ENCODE results near the gene FAM114A1. TPM values are rescaled to one million over a fixed set of nuclear protein-coding genes. Genes with fewer than 3 reads are reported as not detected.

Gene FAM114A1
- under 1 TPM; 0.31 to 0.45 TPM for total RNA-seq

GRCh38 chr4:38867478-38868058, at the start of gene FAM114A1:
TSS of gene FAM114A1 (plus strand) at chr4:38867806. CDS start at chr4:38878079, 10,273 bp downstream.
- POLR2A ChIA-PET, result no interaction called here

GRCh38 chr4:38818441-38818976, 49.1 kb upstream of the FAM114A1 start:
- peaks cover 4% of the 10 kb centered on the region for H3K27me3 Mint-ChIP-seq
- no peak overlapping the region for H3K4me3 Mint-ChIP-seq
- H3K27ac Mint-ChIP-seq, result no peak overlapping the region
- H3K36me3 Mint-ChIP-seq (ENCODE audit: low read depth), result peaks cover 14% of the 10 kb centered on the region
- CTCF ChIA-PET, result no interaction called here
- POLR2A ChIA-PET, result no interaction called here
- H3K4me1 Mint-ChIP-seq, result peaks cover 22% of the 10 kb centered on the region
- DNase-seq, result no peak
- peaks cover 14% of the 10 kb centered on the region for H3K9me3 Mint-ChIP-seq

More at GRCh38 chr4:38867478-38868058, at the start of gene FAM114A1:
- CTCF ChIA-PET, result no interaction called here
- H3K27me3 Mint-ChIP-seq, result peaks cover 37% of the 10 kb centered on the region
- H3K4me1 Mint-ChIP-seq, result peaks cover 29% of the 10 kb centered on the region
- H3K27ac Mint-ChIP-seq, result no peak within 1 kb of the TSS
- H3K4me3 Mint-ChIP-seq, result peak within 1 kb of the TSS; percentile 68
- H3K9me3 Mint-ChIP-seq, result no peaks in the 10 kb centered on the region
- no peaks in the 10 kb centered on the region for H3K36me3 Mint-ChIP-seq (ENCODE audit: low read depth)
- DNase-seq, result no peak

- no peak overlapping the region for H3K4me3 Mint-ChIP-seq
- no peak for DNase-seq
- H3K27me3 Mint-ChIP-seq, result peaks cover 2% of the 10 kb centered on the region
- H3K4me1 Mint-ChIP-seq, result peaks cover 19% of the 10 kb centered on the region
- H3K36me3 Mint-ChIP-seq (ENCODE audit: low read depth), result peaks cover 10% of the 10 kb centered on the region
- CTCF ChIA-PET, result interaction anchor here (0.6 to 0.9 kb wide), 2 partner anchors 15 to 1780 kb away, joined by 3 to 4 read pairs; no protein-coding TSS in a partner anchor
- H3K27ac Mint-ChIP-seq, result no peak overlapping the region
- POLR2A ChIA-PET, result no interaction called here
- peaks cover 13% of the 10 kb centered on the region for H3K9me3 Mint-ChIP-seq
Measured at GRCh38 chr4:38819569-38819968, 48.0 kb upstream of the FAM114A1 start.

- H3K9me3 Mint-ChIP-seq, result peaks cover 15% of the 10 kb centered on the region
- no peak for DNase-seq
- ChIA-PET POLR2A (no interaction called here), CTCF (no interaction called here)
- no peak overlapping the region for H3K4me3 Mint-ChIP-seq
- peaks cover 2% of the 10 kb centered on the region for H3K27me3 Mint-ChIP-seq
- H3K36me3 Mint-ChIP-seq (ENCODE audit: low read depth), result peaks cover 11% of the 10 kb centered on the region
- peaks cover 17% of the 10 kb centered on the region for H3K4me1 Mint-ChIP-seq
- H3K27ac Mint-ChIP-seq, result peak overlapping the region; percentile 33
Measured at GRCh38 chr4:38820329-38821061, 47.1 kb upstream of the FAM114A1 start.

GRCh38 chr4:38821739-38822138, 45.9 kb upstream of the FAM114A1 start:
- Mint-ChIP-seq H3K27me3 (peaks cover 2% of the 10 kb centered on the region), H3K9me3 (peaks cover 21% of the 10 kb centered on the region), H3K4me1 (peaks cover 17% of the 10 kb centered on the region), H3K27ac (no peak overlapping the region), H3K4me3 (no peak overlapping the region), H3K36me3 (ENCODE audit: low read depth) (peaks cover 11% of the 10 kb centered on the region)
- POLR2A ChIA-PET, result no interaction called here
- no peak for DNase-seq
- CTCF ChIA-PET, result interaction anchor here (0.6 kb wide), 1 partner anchor 909 kb away, joined by 3 read pairs; no protein-coding TSS in a partner anchor

GRCh38 chr4:38822748-38823303, 44.8 kb upstream of the FAM114A1 start:
- peaks cover 15% of the 10 kb centered on the region for H3K36me3 Mint-ChIP-seq (ENCODE audit: low read depth)
- H3K27ac Mint-ChIP-seq, result no peak overlapping the region
- no peak overlapping the region for H3K4me3 Mint-ChIP-seq
- H3K27me3 Mint-ChIP-seq, result peaks cover 2% of the 10 kb centered on the region
- peaks cover 17% of the 10 kb centered on the region for H3K4me1 Mint-ChIP-seq
- DNase-seq, result no peak
- H3K9me3 Mint-ChIP-seq, result peaks cover 21% of the 10 kb centered on the region
- CTCF ChIA-PET, result interaction anchor here (0.6 to 1.2 kb wide), 2 partner anchors 8 to 40 kb away, joined by 3 read pairs; no protein-coding TSS in a partner anchor
- POLR2A ChIA-PET, result no interaction called here

- Mint-ChIP-seq H3K27ac (no peak overlapping the region), H3K36me3 (ENCODE audit: low read depth) (peaks cover 15% of the 10 kb centered on the region), H3K4me1 (peaks cover 17% of the 10 kb centered on the region), H3K4me3 (no peak overlapping the region), H3K27me3 (peaks cover 2% of the 10 kb centered on the region), H3K9me3 (peaks cover 21% of the 10 kb centered on the region)
- ChIA-PET POLR2A (no interaction called here), CTCF (interaction anchor here (0.6 to 1.0 kb wide), 3 partner anchors 13 to 39 kb away, joined by 3 read pairs; no protein-coding TSS in a partner anchor)
- no peak for DNase-seq
Measured at GRCh38 chr4:38823766-38824165, 43.8 kb upstream of the FAM114A1 start.

GRCh38 chr4:38829237-38829636, 38.4 kb upstream of the FAM114A1 start:
- no peak overlapping the region for H3K27ac Mint-ChIP-seq
- H3K4me3 Mint-ChIP-seq, result no peak overlapping the region
- POLR2A ChIA-PET, result no interaction called here
- H3K9me3 Mint-ChIP-seq, result peaks cover 22% of the 10 kb centered on the region
- no peaks in the 10 kb centered on the region for H3K4me1 Mint-ChIP-seq
- H3K36me3 Mint-ChIP-seq (ENCODE audit: low read depth), result peaks cover 14% of the 10 kb centered on the region
- H3K27me3 Mint-ChIP-seq, result no peaks in the 10 kb centered on the region
- DNase-seq, result no peak
- CTCF ChIA-PET, result no interaction called here

GRCh38 chr4:38831653-38832052, 36.0 kb upstream of the FAM114A1 start:
- peaks cover 21% of the 10 kb centered on the region for H3K36me3 Mint-ChIP-seq (ENCODE audit: low read depth)
- CTCF ChIA-PET, result interaction anchor here (0.6 to 1.5 kb wide), 4 partner anchors 9 to 38 kb away, joined by 3 to 4 read pairs (median 3); no protein-coding TSS in a partner anchor

GRCh38 chr4:38832206-38832605, 35.4 kb upstream of the FAM114A1 start:
- Mint-ChIP-seq H3K27ac (peak overlapping the region; percentile 42), H3K4me3 (no peak overlapping the region), H3K4me1 (no peaks in the 10 kb centered on the region), H3K36me3 (ENCODE audit: low read depth) (peaks cover 23% of the 10 kb centered on the region), H3K9me3 (peaks cover 22% of the 10 kb centered on the region), H3K27me3 (no peaks in the 10 kb centered on the region)
- CTCF ChIA-PET, result interaction anchor here (1.4 to 1.5 kb wide), 2 partner anchors 29 to 33 kb away, joined by 3 read pairs; no protein-coding TSS in a partner anchor
- DNase-seq, result no peak
- POLR2A ChIA-PET, result no interaction called here

More at GRCh38 chr4:38831653-38832052, 36.0 kb upstream of the FAM114A1 start:
- POLR2A ChIA-PET, result no interaction called here
- Mint-ChIP-seq H3K9me3 (peaks cover 22% of the 10 kb centered on the region), H3K4me3 (no peak overlapping the region), H3K27me3 (no peaks in the 10 kb centered on the region), H3K27ac (no peak overlapping the region), H3K4me1 (no peaks in the 10 kb centered on the region)
- DNase-seq, result no peak

- no peak for DNase-seq
- H3K27ac Mint-ChIP-seq, result no peak overlapping the region
- ChIA-PET POLR2A (no interaction called here), CTCF (interaction anchor here (1.4 kb wide), 1 partner anchor 30 kb away, joined by 3 read pairs; no protein-coding TSS in a partner anchor)
- peaks cover 6% of the 10 kb centered on the region for H3K4me1 Mint-ChIP-seq
- H3K9me3 Mint-ChIP-seq, result peaks cover 26% of the 10 kb centered on the region
- no peak overlapping the region for H3K4me3 Mint-ChIP-seq
- no peaks in the 10 kb centered on the region for H3K27me3 Mint-ChIP-seq
- H3K36me3 Mint-ChIP-seq (ENCODE audit: low read depth), result peaks cover 28% of the 10 kb centered on the region
Measured at GRCh38 chr4:38832624-38833528, 34.7 kb upstream of the FAM114A1 start.

- Mint-ChIP-seq H3K27me3 (no peaks in the 10 kb centered on the region), H3K36me3 (ENCODE audit: low read depth) (peaks cover 31% of the 10 kb centered on the region), H3K4me1 (peaks cover 14% of the 10 kb centered on the region), H3K27ac (no peak overlapping the region), H3K9me3 (peaks cover 26% of the 10 kb centered on the region), H3K4me3 (no peak overlapping the region)
- CTCF ChIA-PET, result interaction anchor here (0.6 to 0.8 kb wide), 5 partner anchors 15 to 68 kb away, joined by 3 to 4 read pairs (median 4); no protein-coding TSS in a partner anchor
- no peak for DNase-seq
- POLR2A ChIA-PET, result no interaction called here
Measured at GRCh38 chr4:38834570-38834969, 33.0 kb upstream of the FAM114A1 start.

Data from activated CD4-positive, alpha-beta T cell treated with anti-CD3 and anti-CD28 coated beads, Interleukin-2, amount 10 ng/mL, durations not matched to agents 7 days and 5 days (primary cell).